BE2C (cell line): ENCODE results near the gene BRDT.

Experiments
- DNase-seq: peaks from one replicate; pipeline ENCODE4 v3.0.0-alpha.2; 2020
- H3K27me3 ChIP-seq: fragments of 250-450 bp; sonication (Bioruptor Pico); 2 replicates; pipeline ENCODE4 v1.5.1; 2020; ENCODE audit warnings: mild to moderate bottlenecking
- H3K36me3 ChIP-seq: fragments of 250-450 bp; sonication (Bioruptor Pico); 2 replicates; pipeline ENCODE4 v1.5.1; 2020; ENCODE audit warnings: mild to moderate bottlenecking
- H3K4me1 ChIP-seq: fragments of 250-450 bp; sonication (Bioruptor Pico); 2 replicates; pipeline ENCODE4 v1.5.1; 2020
- H3K4me3 ChIP-seq: 2 replicates; pipeline ENCODE4 v1.5.1; 2011; ENCODE audit warnings: low read depth, low read length
- H3K9me3 ChIP-seq: fragments of 250-450 bp; sonication (Bioruptor Pico); 2 replicates; pipeline ENCODE4 v1.5.1; 2020
- CTCF ChIP-seq: IDR thresholded peaks from 2 replicates; pipeline ENCODE4 v1.5.1; 2012; ENCODE audit warnings: mild to moderate bottlenecking, low read depth, low read length

Gene BRDT

GRCh38 chr1:91937613-91938012 lies 11.6 kb upstream of the BRDT start:
- TF ChIP-seq CTCF, result no peak
- H3K36me3 ChIP-seq, result no peaks in the 10 kb centered on the region
- no peak for DNase-seq
- H3K27me3 ChIP-seq, result no peaks in the 10 kb centered on the region
- no peak overlapping the region for H3K4me3 ChIP-seq
- no peaks in the 10 kb centered on the region for H3K4me1 ChIP-seq
- no peaks in the 10 kb centered on the region for H3K9me3 ChIP-seq

GRCh38 chr1:91940496-91940895 lies 8.7 kb upstream of the BRDT start:
- H3K36me3 ChIP-seq, result no peaks in the 10 kb centered on the region
- no peaks in the 10 kb centered on the region for H3K4me1 ChIP-seq
- H3K4me3 ChIP-seq, result no peak overlapping the region
- DNase-seq, result no peak
- TF ChIP-seq CTCF, result no peak
- H3K9me3 ChIP-seq, result no peaks in the 10 kb centered on the region
- no peaks in the 10 kb centered on the region for H3K27me3 ChIP-seq

- H3K4me3 ChIP-seq, result no peak overlapping the region
- no peak for TF ChIP-seq CTCF
- H3K9me3 ChIP-seq, result no peaks in the 10 kb centered on the region
- H3K36me3 ChIP-seq, result no peaks in the 10 kb centered on the region
- no peaks in the 10 kb centered on the region for H3K4me1 ChIP-seq
- no peak for DNase-seq
- H3K27me3 ChIP-seq, result no peaks in the 10 kb centered on the region
Measured at GRCh38 chr1:91944087-91944486, 5.1 kb upstream of the BRDT start.

GRCh38 chr1:91948097-91948496 lies 1.1 kb upstream of the BRDT start:
- no peaks in the 10 kb centered on the region for H3K27me3 ChIP-seq
- no peak for TF ChIP-seq CTCF
- no peaks in the 10 kb centered on the region for H3K9me3 ChIP-seq
- DNase-seq, result no peak
- no peaks in the 10 kb centered on the region for H3K36me3 ChIP-seq
- H3K4me1 ChIP-seq, result no peaks in the 10 kb centered on the region
- no peak overlapping the region for H3K4me3 ChIP-seq

GRCh38 chr1:91948501-91949355 lies 473 bp upstream of the BRDT start:
- no peaks in the 10 kb centered on the region for H3K36me3 ChIP-seq
- H3K9me3 ChIP-seq, result no peaks in the 10 kb centered on the region
- no peak overlapping the region for H3K4me3 ChIP-seq
- H3K27me3 ChIP-seq, result no peaks in the 10 kb centered on the region
- H3K4me1 ChIP-seq, result no peaks in the 10 kb centered on the region
- TF ChIP-seq CTCF, result no peak
- no peak for DNase-seq

GRCh38 chr1:91952187-91952586 lies 3.0 kb downstream of the BRDT start:
- no peak for DNase-seq
- no peak for TF ChIP-seq CTCF
- Histone ChIP-seq H3K4me3 (no peak overlapping the region), H3K36me3 (no peaks in the 10 kb centered on the region), H3K9me3 (no peaks in the 10 kb centered on the region), H3K4me1 (no peaks in the 10 kb centered on the region), H3K27me3 (no peaks in the 10 kb centered on the region)
